ENCODE measurements around the gene RBMS3. TPM values are rescaled to one million over a fixed set of nuclear protein-coding genes. Genes with fewer than 3 reads are reported as not detected.

RBMS3 gene
- total and polyA plus RNA-seq, 2 experiments from 2014 or later, result 3.2 to 7.4 TPM

GRCh38 chr3:29317659-29318173 lies 36.8 kb downstream of the RBMS3 start (continued):
- TF ChIP-seq ZNF462 (CRISPR knock-in tag; IDR thresholded peaks at IDR 0.05) (no peak), CTCF (conservative IDR thresholded peaks at IDR 0.05; ENCODE audit: low read depth in 2 of 2) (no peak)

- H3K27ac Mint-ChIP-seq, result peak overlapping the region; percentile 39
- DNase-seq (ENCODE audit: low spot score) (no peak), ATAC-seq (no peak)
- Histone ChIP-seq H3K9me2 (ENCODE audit: insufficient read depth) (no peaks in the 10 kb centered on the region), H3K4me2 (no peak overlapping the region), H3K36me3 (ENCODE audit: insufficient read depth) (no peaks in the 10 kb centered on the region), H3F3A (replicated peaks; ENCODE audit: low read depth) (no peaks in the 10 kb centered on the region), H4K20me1 (replicated peaks; ENCODE audit: insufficient read depth) (no peaks in the 10 kb centered on the region), H3K27ac (ENCODE audit: low read depth) (no peak overlapping the region), H3K79me2 (replicated peaks; ENCODE audit: insufficient read depth) (no peaks in the 10 kb centered on the region), H3K4me3 (no peak overlapping the region), H2AFZ (no peak overlapping the region), H3K27me3 (ENCODE audit: insufficient read depth) (no peaks in the 10 kb centered on the region), H3K4me1 (ENCODE audit: insufficient read depth) (peaks cover 4% of the 10 kb centered on the region; the same call in 1 of the 2 replicates)
- no peaks in the 10 kb centered on the region; the same call in 2 of the 3 replicates for H3K4me1 Mint-ChIP-seq
- no peak overlapping the region for H3K4me3 Mint-ChIP-seq
- H3K36me3 Mint-ChIP-seq (ENCODE audit: low read depth), result no peaks in the 10 kb centered on the region
- no peaks in the 10 kb centered on the region for H3K27me3 Mint-ChIP-seq (ENCODE audit: insufficient read depth, low read depth, poor library complexity)
- no peaks in the 10 kb centered on the region for H3K9me3 Mint-ChIP-seq
- no peak for TF ChIP-seq CTCF (conservative IDR thresholded peaks at IDR 0.05; ENCODE audit: low read depth in 2 of 2)
- TF ChIP-seq ZNF462 (CRISPR knock-in tag; IDR thresholded peaks at IDR 0.05), result no peak
These were observed 37.4 kb downstream of the RBMS3 start for GRCh38 chr3:29318251-29318650.
